ENCODE measurements around the gene PRXL2B.
A peak's percentile ranks its signal among the peaks of the same experiment; 100 is the strongest.
"Not testable (repeated sequence)": the region's sequence is repeated elsewhere in the genome, so short reads cannot be mapped to it uniquely, and the experiment has no call there.

PRXL2B gene, protein sequence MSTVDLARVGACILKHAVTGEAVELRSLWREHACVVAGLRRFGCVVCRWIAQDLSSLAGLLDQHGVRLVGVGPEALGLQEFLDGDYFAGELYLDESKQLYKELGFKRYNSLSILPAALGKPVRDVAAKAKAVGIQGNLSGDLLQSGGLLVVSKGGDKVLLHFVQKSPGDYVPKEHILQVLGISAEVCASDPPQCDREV

DNA sequence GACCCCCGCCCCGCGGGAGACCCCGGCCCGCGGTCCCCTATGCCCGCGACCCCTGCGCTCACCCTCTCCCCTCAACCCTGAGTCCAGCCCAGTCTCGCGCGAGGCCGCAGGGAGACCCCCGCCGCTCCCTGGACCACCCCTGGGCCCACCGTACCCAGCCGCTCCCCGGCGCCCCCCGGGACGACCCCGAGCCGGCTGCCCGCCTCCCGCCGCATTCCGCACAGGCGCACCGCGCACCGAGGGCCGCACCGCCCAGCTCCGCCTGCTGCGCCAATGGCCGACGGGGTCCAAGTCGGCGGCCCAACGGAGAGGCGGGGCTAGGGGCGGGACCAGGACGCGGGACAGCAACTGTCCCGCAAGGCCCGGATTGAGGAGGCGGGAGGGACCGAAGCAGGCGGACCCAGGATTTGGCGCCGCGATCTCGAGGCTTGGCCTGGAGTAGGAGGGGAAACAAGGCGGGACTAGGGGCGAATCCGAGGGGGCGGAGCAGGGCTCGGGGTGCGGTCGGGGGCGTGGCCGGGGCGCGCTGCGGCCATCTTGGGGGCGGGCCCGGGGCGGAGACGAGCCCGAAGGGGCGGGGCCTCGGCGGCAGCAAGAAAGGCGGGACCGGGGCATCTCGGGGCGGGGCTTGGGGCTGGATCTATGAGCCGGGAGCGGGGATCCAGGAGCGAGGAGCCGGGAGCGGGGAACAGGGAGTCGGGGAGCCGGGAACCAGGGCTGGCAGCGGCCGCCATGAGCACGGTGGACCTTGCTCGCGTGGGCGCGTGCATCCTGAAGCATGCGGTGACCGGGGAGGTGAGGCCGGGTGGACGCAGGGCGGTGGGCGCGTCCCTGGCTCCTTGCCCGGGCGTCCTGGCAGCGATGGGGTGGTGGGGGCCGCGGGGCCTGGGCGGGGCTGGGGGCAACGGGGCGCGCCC lies at the start of gene PRXL2B:
TSS of gene PRXL2B (plus strand) at position 624 of the 917 bp plus-strand sequence. CDS start at position 733, 109 bp downstream.
- peak; percentile 97 for DNase-seq (ENCODE audit: low read depth)

DNA sequence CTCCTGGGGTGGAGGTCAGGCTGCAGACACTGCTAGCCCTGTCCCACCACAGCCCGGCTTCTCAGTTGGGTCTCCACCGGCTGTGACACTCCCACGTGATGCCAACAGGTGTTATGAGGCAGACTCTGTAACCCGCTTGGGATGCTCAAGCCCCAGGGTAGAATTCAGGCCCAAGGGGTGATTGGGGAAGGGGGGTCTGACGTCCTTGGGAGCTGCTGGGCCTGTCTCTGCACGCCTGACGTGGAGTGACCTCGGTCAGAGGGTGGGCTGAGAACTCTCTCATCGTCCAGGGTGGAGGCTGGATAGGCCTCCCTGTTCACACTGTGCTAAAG lies 48.8 kb upstream of the PRXL2B start:
- DNase-seq (ENCODE audit: low read depth): no peak

DNA sequence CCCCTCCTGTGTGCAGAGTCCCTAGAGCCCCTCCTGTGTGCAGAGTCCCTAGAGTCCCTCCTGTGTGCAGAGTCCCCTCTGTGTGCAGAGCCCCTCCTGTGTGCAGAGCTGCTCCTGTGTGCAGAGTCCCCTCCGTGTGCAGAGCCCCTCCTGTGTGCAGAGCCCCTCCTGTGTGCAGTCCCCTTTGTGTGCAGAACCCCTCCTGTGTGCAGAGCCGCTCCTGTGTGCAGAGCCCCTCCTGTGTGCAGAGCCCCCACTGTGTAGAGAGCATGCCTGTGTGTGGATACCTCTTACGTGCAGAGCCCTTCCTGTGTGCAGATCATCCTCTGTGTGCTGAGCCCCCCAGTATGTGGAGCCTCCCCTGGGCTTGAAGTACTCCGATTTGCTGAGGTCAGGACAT lies 48.2 kb upstream of the PRXL2B start:
- DNase-seq (ENCODE audit: low read depth): no peak

DNA sequence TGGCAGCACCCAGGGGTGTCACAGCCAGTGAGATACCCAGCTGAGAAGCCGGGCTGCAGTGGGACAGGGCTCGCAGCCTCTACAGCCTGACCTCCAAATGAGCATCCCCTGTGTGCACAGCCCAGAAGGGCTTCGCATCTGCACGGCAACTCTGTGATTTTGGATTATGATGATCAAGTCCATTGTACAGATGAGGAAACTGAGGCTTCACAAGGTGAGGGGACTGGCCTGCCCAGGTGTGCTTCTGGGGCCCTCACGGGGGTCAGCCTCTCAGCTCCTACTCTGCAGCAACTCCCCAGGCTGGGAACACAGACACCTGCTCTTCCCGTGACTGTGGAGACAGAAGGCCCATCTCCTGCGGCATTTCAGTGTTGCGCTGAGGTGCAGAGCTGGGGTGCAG lies 47.7 kb upstream of the PRXL2B start:
- DNase-seq (ENCODE audit: low read depth): no peak

DNA sequence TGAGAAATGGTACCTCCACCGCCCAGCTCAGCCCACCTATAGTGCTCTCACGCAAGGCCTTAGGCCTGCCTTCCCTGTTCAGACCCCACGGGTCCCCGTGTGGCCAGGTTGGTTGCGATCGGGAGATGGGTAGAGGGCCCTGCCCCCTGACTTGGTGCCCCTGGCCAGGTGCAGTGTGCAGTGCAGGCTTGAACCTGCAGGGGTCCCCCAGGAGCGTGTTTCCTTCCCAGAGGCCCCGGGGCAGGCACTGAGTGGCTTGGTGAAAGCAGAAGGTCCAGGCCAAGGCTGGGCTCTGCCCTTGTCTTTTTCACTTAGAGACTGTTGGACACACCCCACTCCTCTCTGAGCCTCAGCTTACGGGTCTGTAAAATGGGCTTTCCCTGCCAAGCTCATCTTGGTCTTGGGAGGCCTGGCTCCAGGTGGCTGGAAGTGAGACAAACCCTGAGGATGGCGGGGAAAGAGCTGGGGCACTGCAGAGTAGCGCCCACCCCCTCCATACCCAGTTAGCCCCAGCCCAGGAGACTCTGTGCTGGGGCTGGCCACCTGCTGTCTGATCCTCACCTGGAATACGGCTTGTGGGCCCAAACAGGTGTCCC lies 47.2 kb upstream of the PRXL2B start:
- DNase-seq (ENCODE audit: low read depth): no peak

DNA sequence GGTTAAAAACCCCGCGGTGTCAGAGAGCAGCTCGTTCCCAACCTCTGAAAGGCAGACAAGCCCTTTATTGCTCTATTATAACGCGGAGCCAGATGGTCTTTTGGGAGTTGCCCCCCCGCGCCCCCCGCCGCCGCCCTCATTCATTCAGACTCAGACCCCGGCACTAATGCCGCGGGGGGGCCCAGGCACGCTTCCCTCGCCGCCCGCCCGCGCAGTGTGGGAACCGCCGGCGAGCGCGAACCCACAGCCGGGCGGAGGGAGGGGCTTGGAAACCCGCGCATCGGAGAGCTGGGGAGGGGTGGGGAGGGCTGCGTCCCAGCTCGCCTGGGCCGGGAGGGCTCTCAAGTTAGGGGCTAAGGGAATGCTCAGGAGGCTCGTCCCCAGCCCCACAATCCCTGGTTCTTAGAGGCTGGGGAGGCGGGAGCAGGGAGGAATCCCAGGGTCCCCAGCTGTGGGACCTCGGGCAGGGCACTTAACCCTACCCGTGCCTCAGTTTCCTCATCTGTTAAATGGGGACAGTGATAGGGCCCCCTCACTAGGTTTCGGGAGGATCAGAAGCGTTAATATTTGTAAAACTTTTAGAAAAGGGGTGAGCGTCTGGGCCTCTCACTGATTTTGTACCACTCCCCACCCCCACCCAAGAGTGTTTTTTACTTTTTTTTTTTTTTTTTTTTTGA lies 45.6 kb upstream of the PRXL2B start:
- DNase-seq (ENCODE audit: low read depth): no peak

DNA sequence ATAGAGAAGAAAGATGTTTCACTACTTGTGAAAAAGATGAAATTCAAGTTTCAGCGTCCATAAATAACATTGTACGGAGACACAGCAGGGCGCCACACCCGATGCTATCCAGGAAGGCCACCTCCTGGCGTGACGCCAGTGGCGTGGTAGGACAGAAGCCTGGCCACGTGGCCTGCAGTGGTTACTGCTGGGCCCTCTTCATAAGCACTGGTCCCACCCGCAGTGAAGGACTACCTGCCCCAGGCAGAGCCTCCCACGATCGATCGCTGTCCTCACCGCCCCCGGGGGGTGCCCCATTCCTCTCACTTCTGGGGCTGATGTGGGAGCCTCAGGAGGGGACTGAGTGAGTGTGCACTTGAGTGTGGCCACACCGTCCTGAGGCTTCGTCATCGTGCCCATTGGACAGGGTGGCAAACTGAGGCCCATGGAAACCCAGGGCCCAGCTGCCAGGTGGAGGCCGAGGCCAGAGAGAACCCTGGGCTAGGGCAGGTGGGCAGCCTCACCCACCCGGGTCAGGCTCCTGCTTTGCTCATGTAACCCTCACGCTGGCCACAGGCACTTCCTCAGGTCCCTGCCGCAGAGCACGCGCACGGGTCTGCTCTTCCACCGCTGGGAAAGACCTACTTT lies 44.8 kb upstream of the PRXL2B start:
- no peak for DNase-seq (ENCODE audit: low read depth)

DNA sequence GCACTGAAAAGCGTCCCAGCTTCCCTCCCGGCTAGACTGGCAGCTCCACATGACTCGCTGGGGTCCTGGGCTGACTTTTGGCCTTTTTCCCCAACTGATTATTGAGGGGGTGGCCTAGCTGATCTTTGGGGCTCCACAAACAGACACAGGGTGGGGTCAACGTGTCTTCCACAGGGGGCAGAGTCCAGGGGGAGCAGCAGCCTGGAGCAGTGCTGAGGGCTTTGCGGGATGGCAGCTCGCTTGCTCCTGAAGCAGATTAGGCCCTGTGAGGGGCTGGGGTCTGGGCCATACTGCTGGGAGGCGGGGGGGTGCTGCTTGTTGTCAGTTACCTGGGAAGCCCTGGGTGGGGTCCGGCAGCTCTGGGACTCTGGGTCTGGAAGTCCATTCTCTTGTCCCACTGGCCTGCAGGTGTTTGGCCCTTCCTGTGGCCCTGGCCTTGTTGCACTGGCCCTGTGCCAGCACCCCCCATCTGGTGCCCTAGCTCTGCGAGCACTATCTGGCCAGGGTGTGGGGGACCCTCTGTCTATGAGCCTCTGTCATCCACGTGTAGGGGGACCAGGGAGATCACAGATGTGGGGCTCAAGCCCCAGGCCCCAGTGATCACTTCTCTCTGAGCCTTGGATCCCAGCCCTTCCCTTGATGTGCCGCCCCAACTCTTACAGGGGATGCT lies 44.2 kb upstream of the PRXL2B start:
- no peak for DNase-seq (ENCODE audit: low read depth)

DNA sequence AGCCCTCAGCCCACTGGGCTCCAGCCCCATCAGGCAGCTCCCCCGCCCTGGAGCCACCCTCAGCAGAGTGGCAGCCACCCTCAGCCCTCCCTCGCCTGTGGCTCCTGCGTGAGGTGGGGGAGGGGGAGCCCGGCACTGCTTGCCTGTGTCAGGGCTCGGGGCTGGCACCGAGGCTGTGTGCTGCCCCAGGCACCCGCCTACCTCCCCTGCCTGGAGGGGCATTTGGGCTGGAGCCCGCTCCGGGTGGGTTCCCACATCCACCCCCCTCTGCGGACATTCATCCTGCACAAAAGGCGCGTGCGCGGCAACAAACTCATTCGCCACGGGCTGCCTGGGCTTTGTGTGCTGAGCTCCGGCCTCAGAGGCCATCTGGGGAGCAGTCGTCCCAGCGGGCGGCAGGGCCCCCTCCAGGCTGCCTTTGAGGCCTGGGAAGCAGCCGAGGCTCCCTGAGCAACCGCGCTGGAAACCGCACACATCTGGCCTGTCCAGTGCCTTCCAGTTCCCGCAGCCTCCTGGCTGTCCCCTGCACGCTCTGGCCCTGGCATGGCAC lies 43.0 kb upstream of the PRXL2B start:
- no peak for DNase-seq (ENCODE audit: low read depth)

DNA sequence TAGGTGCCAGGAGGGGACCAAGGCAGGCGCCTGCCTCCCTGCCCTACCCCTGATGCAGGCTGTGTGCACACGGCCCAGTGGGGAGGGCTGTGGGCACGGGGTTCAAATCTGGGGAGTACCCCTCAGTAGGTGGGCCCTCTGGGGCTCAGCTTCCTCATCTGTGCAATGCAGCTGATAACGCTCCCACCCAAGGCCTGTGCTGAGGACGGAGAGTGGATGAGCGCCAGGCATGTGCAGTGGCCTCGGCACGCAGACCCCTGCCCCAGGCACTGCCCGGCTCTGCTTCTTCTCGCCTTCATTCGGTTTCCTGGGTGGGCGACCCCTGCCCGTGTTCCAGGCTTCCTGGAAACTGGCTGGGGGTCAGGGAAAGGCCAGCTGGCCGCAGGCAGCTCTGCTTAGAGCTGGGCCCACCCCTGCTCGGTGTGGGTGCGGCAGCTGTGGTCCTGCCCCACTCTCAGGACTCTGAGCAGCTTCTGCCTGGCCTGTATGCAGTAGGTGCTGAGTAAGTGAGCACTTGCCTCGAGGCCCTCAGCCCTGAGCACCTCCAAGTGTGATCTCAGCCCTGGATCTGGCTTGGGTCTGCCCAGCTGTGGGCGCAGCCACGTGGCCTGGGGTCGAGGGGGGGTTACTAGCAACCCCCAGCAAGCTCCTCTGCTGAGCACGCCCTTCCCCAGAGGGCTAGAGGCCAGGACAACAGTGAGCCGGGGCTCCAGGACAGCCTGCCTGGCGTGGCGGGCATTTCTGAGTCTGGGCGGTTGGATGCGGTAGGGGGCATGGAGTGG lies 42.3 kb upstream of the PRXL2B start:
- no peak for DNase-seq (ENCODE audit: low read depth)

DNA sequence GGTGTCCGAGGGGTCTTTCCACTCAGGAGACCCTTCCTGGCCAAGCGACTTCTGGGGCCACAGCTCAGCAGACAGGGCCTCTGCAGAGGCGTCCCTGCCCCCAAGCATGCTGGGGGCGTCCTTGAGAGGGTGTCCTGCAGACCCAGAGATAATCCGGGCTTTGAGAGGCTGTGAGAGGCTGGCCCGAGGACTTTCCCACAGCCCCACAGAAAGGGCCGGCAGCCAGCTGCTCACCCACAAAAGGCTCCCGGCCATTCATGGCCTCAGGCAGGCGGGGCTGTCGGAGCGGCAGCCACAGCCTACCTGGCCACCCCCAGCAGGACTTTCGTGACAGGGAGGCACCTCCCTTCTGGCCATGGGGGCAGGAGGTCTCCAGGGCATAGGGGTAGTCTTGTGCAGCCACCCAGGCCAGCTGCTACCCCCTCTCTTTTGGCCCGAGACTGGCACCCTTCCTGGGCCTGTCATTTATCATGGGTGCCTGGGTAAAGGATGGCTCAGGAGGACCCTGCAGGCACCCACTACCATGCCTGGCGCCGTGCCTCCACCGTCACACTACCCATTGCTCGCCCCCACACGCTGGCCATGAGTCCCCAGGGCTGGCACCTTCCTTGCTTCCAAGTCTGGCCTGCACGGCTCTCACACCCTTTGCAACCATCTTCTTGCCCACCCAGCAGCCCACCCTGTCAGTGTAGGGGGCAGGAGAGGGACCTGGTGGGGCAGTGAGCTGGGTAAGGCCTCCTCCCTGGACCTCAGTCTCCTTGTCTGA lies 41.5 kb upstream of the PRXL2B start:
- DNase-seq (ENCODE audit: low read depth): no peak

DNA sequence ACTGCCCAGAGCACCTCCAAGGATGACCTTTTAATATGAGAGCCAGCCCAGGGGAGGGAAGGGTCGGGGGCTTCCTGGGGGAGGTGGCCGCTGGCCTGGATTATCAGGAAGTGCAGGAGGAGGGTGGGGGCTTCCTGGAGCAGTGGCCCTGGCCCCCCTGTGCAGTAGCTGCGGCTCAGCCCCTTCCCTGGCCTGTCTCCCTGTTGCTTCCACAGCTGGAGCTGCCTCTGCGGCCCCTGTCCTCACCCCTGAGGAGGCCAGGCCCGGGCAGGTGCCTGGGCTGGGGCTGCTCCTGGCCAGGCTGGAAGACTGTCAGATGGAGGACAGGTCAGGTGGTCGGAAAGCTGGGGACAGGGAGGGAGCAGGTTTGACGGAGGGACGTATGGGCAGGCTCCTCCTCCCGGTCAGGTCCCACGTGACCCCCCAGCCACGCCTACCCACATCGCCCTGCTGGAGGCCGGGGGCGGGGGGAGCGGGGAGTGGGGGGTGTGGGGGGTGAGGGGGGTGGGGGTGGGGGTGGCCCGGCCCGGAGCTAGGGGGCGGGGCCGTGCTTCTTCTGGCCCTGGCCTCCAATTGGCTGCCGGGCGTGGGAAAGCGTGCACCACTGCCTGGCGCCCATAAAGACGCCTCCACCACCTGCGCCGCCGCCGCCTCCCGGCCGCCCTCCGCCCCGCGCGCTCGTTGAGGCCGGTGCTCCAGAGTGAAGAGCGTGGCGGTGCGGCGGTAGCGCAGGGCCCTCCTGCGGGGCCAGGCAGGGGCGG lies 40.6 kb upstream of the PRXL2B start:
- peak; percentile 82 for DNase-seq (ENCODE audit: low read depth)

DNA sequence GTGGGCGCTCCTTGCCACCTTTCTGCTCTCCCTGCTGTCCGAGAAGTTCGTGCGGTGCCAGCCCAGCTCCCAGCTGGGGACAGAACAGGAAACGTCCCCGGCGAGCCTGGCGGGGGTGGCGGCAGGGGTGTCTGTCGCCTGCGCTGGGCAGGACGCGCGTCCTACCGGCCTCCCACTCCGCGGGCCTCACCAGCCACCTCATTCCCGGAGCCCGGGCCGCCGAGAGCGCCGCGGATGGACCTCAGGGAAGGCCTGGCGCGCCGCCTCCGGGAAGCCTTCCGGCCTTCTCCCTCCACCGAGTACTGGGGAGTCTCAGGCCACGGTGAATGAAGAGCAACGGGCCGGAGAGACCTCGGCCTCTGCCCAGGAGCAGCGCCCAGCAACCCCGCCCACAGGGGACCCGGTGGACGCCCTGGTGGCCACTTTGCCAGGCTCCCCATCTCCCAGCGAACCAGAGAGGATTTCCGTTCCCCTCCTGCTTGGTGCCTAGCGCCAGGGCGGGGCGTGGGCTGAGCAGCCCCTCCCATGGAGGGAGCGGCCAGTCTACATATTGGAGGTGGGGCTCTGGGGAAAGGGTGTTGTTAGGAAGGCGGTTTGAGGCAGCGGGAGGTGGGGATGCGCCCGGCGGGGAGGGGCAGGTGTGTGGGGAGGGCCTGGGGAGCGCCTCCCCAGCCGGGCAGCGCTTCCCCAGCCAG lies 39.9 kb upstream of the PRXL2B start:
- peak; percentile 85 for DNase-seq (ENCODE audit: low read depth)

DNA sequence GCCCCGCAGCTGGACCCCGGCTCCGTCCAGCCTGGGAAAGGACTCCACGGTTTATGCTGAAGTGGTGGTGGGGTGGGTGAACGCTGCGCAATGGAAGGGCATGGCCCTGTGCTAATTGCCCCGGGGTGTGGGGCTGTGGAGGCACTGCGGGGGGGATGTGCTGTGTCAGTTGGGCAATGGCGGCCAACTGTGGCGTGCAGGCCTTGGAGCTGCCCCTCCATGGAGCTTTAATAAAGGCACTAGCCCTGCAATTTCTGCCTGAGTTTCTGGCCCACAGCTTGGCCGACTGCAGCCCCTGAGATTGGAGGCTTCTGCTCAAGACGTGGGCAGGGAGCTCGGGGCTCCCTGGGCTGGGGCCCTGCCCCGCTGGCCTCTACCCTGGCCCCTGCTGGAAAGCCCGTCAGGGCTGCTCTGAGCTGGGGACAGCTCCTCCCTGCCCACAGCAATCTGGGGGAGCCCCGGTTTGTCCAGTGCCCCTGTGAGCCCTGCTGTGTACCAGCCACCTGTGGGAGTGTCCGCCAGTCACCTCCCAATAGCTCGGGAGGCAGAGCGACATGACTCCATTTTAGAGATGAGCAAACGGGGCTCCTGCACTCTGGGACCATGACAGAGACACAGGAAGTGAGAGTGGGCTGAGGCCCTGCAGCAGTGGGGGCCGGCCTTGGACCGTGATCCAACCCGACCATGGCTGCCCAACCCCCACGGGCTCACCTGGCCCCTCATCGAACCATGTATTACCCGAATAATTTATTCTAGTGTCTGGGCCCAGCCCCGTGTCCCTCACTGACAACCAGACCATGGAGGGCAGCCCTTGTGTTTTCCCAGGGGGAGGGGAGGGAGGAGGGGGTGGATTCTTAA lies 39.1 kb upstream of the PRXL2B start:
- peak; percentile 63 for DNase-seq (ENCODE audit: low read depth)

DNA sequence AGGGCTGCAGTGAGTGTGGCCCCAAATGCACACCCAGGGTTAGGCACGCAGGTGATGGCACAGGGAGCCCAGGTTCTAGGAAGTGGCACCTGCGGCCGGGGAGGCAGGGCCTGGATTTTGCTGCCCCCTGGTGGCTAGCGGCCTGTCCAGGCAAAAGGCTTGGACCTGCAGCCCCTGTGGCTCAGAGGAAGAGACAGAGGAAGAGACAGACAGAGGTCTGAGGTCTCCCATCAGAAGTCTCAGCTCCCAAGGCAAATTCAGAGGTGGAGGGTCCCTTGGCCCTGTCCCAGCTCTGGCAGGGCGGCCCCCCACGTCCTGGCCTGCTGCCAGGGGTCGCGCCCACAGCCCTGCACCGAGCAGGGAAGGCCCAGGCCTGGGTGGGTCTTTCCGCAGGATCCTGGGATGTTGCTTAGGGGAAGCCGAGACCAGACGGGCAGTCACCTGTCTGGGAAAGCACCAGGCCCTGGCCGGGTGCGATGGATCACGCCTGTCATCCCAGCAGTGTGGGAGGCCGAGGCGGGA lies 38.4 kb upstream of the PRXL2B start:
- DNase-seq (ENCODE audit: low read depth): peak; percentile 81

DNA sequence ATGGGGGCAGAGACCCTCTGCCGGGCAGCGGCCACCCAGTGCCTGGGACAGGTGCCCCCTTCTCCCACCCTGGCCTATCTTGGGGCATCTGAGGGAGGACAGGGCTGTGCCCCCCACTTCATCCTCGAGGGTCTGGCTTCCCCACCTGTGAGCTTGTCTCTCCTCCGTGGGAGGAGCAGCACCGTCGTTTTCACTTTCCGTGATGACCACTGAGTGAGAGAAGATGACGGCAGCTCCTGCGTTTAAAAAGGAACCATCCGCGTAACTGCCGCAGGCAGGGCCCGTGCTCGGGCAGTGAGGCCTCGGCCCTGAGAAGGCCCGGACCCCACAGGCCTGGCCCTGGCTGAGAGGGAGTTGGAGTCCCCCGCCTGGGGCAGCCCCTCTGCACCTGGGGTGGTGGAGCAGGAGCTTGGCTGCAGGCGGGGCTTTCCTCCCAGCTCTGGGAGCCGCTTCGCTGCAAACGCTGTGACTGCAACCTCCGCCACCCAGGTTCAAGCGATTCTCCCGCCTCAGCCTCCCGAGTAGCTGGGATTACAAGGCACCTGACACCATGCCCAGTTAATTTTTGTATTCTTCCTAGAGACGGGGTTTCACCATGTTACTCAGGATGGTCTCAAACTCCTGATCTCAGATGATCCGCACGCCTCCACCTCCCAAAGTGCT lies 37.1 kb upstream of the PRXL2B start:
- not testable (repeated sequence) for DNase-seq (ENCODE audit: low read depth)
